CD4-positive, alpha-beta T cell treated with Interleukin-2 at 100 ng/mL for 4 hours (primary cell): ENCODE measurements around the gene TRPC4.

Source experiments
- DNase-seq: peaks from one replicate; pipeline ENCODE4 v3.0.0-alpha.2; 2020; ENCODE audit warnings: low spot score

The TRPC4 gene

DNA sequence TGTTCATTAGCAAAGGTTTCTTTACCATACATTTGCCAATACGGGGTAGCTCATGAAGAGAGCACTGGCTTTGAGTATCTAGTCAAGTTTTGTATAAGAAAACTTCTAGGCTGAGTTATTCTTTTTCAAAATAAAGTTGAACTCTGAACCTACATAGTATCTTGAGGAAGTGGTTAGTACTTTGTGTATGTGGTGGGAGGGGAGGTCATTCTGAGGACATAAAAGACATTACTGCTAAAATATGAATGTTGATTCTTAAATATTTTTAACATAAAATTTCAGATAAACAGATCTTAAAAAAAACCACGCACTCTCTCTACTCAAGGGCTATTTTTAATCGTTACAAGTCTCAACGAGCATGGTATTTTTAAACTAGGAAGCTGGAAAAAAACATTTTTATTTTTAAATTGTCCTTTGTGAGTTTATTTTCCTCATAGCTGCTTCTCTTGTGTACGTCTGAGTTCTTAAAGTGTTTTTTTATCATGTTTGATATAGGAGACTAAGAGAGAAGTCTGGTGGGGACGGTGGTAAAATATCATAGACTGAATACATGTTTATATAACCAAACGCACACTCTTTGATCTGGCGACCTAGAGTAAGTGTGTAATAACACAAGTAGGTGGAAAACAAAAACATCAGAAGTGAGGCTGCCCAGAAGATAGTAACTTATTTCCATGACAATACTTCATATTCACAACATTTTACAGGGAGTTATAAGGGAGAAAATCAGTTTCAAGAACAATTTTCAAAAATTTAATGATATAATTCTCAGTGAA is 153.0 kb downstream of the TRPC4 start:
- DNase-seq: no peak

- no peak for DNase-seq
Measured at GRCh38 chr13:37715606-37716015, 154.0 kb downstream of the TRPC4 start.

DNA sequence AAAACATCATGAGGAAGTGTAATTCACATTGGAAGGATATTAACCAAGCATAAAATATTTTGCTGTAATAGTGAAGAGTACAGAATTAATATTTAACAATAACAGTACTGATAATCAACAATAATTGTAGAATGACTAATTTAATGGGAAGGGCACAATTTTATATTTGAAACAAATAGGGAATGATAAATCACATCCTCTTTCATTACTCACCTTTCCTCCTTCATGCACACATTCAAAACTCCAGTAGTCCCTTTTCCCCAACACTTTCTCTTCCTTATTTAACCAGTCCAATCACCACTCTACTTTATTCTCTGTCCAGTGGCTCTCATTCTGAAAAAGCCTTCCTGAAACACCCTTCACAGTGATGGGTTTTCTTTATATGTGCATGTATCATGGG is 160.3 kb downstream of the TRPC4 start:
- no peak for DNase-seq

DNA sequence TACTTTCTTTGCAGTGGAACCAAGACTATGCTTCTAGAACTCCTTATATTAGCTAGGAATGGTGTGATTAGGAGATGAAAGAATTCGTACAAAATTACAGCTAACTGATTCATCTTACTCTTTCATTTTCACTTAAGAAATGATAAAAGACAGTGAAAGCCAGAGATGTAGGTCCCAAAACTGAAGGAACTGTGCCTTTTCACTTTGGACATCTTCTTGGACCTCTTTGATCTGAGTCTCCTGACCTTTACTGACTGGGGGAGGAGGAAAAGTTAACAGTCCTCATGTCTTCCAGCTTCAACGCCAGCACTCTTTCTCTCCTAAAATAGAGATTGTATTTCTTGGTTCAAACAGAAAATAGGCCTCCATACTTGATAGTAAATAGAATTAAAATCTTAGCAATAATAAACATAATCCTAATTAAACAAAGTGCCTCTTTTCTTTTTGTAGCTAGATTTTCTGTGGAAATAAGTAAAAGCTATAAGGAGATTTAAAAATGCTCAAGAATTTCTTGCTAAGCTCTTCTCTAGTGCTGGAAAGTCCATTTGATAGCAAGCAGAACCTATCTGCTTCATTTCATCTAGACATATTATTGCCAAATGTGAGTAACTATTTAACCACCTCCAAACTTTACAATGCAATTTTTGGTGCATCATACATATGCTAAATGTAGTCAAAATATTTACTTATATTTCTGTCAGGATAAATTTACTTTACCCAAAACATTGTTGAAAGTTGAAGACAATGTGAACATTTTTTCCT is 161.7 kb downstream of the TRPC4 start:
- no peak for DNase-seq

DNA sequence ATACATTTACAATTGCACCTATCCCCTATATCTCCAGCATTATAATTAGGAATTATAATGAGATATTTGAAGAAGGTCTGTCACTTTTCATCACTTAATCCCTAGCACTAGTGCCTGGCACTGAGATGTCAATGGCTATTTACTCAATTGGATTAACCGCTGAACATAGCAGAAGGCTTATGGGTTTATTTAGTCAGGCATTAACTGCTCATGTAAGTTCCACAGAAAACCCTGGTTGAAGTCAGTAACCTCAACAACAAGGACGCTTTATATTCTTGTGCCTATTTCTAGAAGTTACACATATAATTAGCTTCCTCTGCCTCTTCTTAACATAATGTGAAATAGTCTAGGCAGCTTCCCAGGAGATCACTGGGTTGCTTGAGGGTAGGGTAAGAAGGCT is 163.5 kb downstream of the TRPC4 start:
- DNase-seq: no peak

DNA sequence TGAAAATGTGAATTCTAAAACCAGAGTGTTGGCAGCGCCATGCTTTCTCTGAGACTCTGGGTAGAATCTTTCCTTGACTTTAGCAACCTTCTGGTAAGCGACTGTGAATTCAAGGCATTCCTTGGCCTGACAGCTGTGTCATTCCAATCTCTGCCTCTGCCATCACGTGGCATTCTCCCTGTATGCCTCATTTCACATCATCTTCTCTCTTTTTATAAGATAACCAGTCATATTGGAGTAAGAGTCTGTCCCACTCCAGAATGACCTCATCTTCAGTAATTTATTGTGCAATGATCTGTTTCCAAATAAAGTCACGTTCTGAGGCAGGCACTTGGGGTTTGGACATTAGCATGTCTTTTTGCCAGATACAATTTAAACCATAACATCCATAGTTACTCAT is 167.6 kb downstream of the TRPC4 start:
- no peak for DNase-seq

GRCh38 chr13:37701306-37701705 is 168.3 kb downstream of the TRPC4 start:
- DNase-seq: no peak

GRCh38 chr13:37700887-37701286 is 168.7 kb downstream of the TRPC4 start:
- no peak for DNase-seq

DNA sequence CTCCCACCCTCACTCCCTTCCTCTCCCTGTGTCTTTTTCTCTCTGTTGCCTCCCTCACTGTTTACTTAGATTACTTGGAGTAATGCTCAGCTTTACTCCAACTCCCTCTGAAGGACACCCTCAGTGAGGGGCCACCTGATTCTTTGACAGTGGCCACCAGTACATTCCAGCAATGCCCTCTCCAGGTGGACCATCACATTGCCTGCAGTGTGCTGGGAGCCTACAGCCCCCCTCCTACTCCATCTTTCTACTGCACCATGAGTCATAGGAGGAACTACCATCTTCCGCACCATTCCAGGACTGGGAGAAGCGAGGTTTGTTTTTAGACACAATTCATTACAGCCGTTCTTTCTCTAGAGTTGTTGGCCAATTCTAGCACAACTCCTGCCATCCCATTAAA is 174.4 kb downstream of the TRPC4 start:
- DNase-seq: no peak

GRCh38 chr13:37690361-37690760 is 179.2 kb downstream of the TRPC4 start:
- DNase-seq: no peak

DNA sequence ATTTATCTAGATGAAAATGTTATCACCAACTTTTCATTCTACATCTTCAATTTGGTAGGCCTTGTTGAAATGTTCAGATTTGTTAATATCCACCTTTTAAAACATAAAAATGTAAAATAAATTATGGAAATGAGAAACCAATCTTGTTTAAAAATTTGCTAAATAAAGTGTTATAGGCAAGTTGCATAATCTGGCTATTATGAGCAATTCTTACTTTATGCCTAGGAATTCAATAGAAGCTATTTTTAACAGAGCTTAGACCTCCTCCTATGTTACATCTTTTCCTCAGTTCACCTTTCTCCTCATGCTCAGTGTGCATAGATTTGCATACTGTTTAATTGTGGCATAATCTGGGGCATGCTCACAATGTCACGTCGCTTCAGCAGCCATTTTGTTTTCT is 183.1 kb downstream of the TRPC4 start:
- DNase-seq: no peak

- DNase-seq: no peak
Measured at GRCh38 chr13:37685206-37685605, 184.4 kb downstream of the TRPC4 start.

DNA sequence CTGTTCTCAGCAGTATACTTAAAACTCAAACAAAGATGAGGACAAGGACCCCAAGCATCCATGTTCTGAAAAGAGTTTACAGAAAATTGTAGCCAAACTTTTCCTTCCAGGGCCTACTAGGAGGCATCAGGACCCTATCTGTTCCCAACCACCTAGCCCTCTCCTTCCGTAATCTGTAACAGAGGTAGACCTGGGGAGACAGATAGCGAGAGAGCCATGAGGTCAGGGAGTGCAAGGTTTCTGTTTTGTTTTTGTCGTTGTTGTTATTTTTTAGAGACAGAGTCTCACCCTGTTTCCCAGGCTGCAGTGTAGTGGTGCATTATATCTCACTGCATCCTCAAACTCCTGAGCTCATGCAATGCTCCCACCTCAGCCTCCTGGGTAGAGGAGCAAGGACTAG is 187.1 kb downstream of the TRPC4 start:
- DNase-seq: no peak

- no peak for DNase-seq
Measured at GRCh38 chr13:37681281-37682032, 188.1 kb downstream of the TRPC4 start.

GRCh38 chr13:37680137-37680536 is 189.4 kb downstream of the TRPC4 start:
- DNase-seq: no peak

DNA sequence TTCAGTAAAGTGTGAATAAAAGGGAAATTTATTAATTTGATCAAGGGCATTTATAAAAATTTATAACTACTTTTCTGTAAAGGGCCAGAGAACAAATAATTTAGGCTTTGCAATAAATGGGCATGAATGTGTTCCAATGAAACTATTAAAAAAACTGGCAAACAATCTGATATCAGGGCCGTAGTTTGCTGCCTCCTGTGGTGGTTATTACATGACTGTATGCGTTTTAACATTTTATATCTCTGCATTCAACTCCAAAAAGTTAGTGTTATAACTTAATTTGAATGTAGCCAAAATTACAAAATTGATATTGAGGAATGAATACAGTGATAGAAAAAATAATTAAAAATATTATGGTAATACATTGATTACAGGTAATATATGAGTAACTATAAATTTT is 190.5 kb downstream of the TRPC4 start:
- DNase-seq: no peak

DNA sequence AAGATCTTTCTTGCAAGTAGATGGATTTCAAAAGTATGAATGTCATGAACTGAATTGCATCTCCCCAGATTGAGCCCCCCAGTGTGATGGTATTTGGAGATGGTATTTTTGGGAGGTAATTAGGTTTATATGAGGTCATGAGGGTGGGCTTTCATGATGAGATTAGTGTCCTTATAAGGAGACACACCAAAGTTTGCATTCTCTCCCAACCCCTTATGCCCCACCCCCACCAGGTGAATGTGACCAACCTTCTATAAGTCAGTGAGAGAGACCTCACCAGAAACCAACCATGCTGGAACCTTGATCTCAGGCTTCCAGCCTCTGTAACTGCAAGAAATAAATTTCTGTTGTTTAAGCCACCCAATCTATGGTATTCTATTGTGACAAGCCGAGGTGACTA is 199.7 kb downstream of the TRPC4 start:
- no peak for DNase-seq

- no peak for DNase-seq
Measured at GRCh38 chr13:37667702-37668101, 201.9 kb downstream of the TRPC4 start.

DNA sequence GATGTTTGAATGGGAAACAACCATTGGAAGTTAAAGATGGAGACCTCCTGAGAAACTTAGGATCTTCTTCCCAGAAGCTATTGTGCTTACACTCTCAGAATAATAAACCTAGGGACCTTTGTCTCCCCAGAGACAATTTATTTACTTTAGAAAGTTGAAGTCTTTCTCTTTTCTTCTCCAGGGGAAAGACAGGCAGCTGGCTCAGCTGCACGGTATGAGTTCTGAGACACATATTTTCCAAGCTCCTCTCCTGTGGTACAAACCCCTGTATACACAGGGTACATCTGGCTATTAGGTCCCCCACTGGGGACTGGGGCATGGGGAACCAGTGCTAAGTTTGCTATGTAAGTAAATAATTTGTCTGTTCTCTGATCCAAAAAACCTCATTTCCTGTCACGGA is 203.5 kb downstream of the TRPC4 start:
- no peak for DNase-seq

- DNase-seq: no peak
Measured at GRCh38 chr13:37665420-37665819, 204.2 kb downstream of the TRPC4 start.

GRCh38 chr13:37663724-37664123 is 205.8 kb downstream of the TRPC4 start:
- no peak for DNase-seq

DNA sequence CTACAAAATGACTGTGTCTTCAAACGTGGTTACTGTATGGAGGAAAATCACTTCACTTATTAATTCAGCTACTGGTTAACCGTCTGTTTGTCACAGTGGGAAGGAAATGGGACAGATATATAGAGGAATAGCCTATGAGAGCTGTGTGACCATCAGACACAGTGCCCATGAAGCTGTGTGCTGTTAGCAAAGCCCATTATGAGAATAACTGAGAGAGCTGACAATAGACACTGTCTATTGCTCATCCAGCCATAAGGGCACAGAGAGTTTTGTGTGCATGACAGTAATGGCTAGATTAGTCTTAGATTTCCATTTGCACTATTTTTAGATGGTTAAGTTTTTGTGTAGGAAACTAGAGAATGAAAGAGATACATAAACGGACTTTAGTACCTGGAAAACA is 206.9 kb downstream of the TRPC4 start:
- no peak for DNase-seq

- DNase-seq: no peak
Measured at GRCh38 chr13:37657956-37658355, 211.6 kb downstream of the TRPC4 start.
